Hepatocyte (in vitro differentiated cells): ENCODE data around the gene DRC7. TPM values are rescaled to one million over a fixed set of nuclear protein-coding genes. Genes with fewer than 3 reads are reported as not detected.

Source experiments
- DNase-seq: peaks from one replicate; pipeline ENCODE4 v3.0.0-alpha.2; 2016; ENCODE audit warnings: low spot score
- H2AFZ ChIP-seq: fragments of 200-600 bp; sonication (generic); 2 replicates; pipeline ENCODE4 v1.6.0; 2016; ENCODE audit warnings: antibody characterized with exemption, mild to moderate bottlenecking
- H3K27ac ChIP-seq: fragments of 200-600 bp; sonication (generic); 2 replicates; pipeline ENCODE4 v1.5.1; 2016; ENCODE audit warnings: mild to moderate bottlenecking
- H3K27me3 ChIP-seq: fragments of 200-600 bp; sonication (generic); 2 replicates; pipeline ENCODE4 v1.6.1; 2016
- H3K36me3 ChIP-seq: fragments of 200-600 bp; sonication (generic); replicated peaks from 2 replicates; pipeline ENCODE4 v1.5.1; 2016; ENCODE audit warnings: low read depth; ENCODE audit not compliant: insufficient read depth
- H3K4me1 ChIP-seq: fragments of 200-600 bp; sonication (generic); 2 replicates; pipeline ENCODE4 v1.5.1; 2016; ENCODE audit warnings: mild to moderate bottlenecking, moderate library complexity; ENCODE audit not compliant: insufficient read depth
- H3K4me2 ChIP-seq: fragments of 200-600 bp; sonication (generic); 2 replicates; pipeline ENCODE4 v1.6.0; 2016
- H3K4me3 ChIP-seq: fragments of 200-600 bp; sonication (generic); 2 replicates; pipeline ENCODE4 v1.5.1; 2016; ENCODE audit warnings: mild to moderate bottlenecking
- H3K79me2 ChIP-seq: fragments of 200-600 bp; sonication (generic); 2 replicates; pipeline ENCODE4 v1.6.0; 2017; ENCODE audit warnings: mild to moderate bottlenecking
- H3K9me2 ChIP-seq: fragments of 200-600 bp; sonication (generic); replicated peaks from 2 replicates; pipeline ENCODE4 v1.6.0; 2017; ENCODE audit warnings: mild to moderate bottlenecking; ENCODE audit not compliant: insufficient read depth
- H3K9me3 ChIP-seq: fragments of 200-600 bp; sonication (generic); 2 replicates; pipeline ENCODE4 v1.5.1; 2016; ENCODE audit warnings: low read depth, mild to moderate bottlenecking
- H4K20me1 ChIP-seq: fragments of 200-600 bp; sonication (generic); 2 replicates; pipeline ENCODE4 v1.6.0; 2016; ENCODE audit warnings: mild to moderate bottlenecking; ENCODE audit not compliant: insufficient read depth, poor library complexity, severe bottlenecking
- CTCF ChIP-seq: fragments of 200-600 bp; sonication (generic); IDR thresholded peaks from 2 replicates; pipeline ENCODE4 v1.5.1; 2016; ENCODE audit warnings: antibody characterized with exemption, mild to moderate bottlenecking; ENCODE audit not compliant: poor library complexity
- EZH2 ChIP-seq: fragments of 200-600 bp; sonication (generic); IDR thresholded peaks from 2 replicates; pipeline ENCODE4 v1.6.1; 2016; ENCODE audit warnings: antibody characterized with exemption, mild to moderate bottlenecking, borderline replicate concordance
- EZH2phosphoT487 ChIP-seq: fragments of 200-600 bp; sonication (generic); IDR thresholded peaks from one replicate; pipeline ENCODE4 v1.6.1; 2018; ENCODE audit warnings: antibody characterized with exemption, mild to moderate bottlenecking, low read depth, moderate library complexity; ENCODE audit not compliant: unreplicated experiment, severe bottlenecking
- WGBS: methylation state at CpG from one replicate; pipeline ENCODE4 v1.1.6; 2016; ENCODE audit warnings: low lambda C conversion rate; ENCODE audit errors: missing lambda C conversion rate; 5-methylcytosine and 5-hydroxymethylcytosine counted together
- polyA plus RNA-seq: library from polyadenylated mRNA; unstranded; fragments of >200 nt; fragmentation: Nextera tagmentation; extraction: Ambion mirVana; gene quantifications from 2 replicates; pipeline ENCODE4 v1.2.1, GENCODE V29; 2016
- total RNA-seq: library from RNA; depleted of rRNA; stranded (reverse); fragments of >200 nt; gene quantifications from 2 replicates; pipeline ENCODE4 v1.2.3, GENCODE V29; 2014

Gene DRC7
- total and polyA plus RNA-seq, 2 experiments from 2014 or later, result 0.27 to 0.93 TPM

GRCh38 chr16:57770361-57770760, 75.8 kb downstream of the DRC7 start:
- Histone ChIP-seq H3K4me1 (no peaks in the 10 kb centered on the region), H3K4me3 (no peak overlapping the region), H4K20me1 (no peaks in the 10 kb centered on the region), H3K27me3 (no peaks in the 10 kb centered on the region), H2AFZ (no peak overlapping the region), H3K36me3 (no peaks in the 10 kb centered on the region), H3K4me2 (no peak overlapping the region), H3K9me3 (no peaks in the 10 kb centered on the region), H3K9me2 (no peaks in the 10 kb centered on the region), H3K79me2 (no peaks in the 10 kb centered on the region), H3K27ac (no peak overlapping the region)
- WGBS, result 95% methylated on average over 15 of the region's 15 CpGs
- no peak for TF ChIP-seq EZH2phosphoT487
- no peak for TF ChIP-seq CTCF
- TF ChIP-seq EZH2, result no peak
- DNase-seq, result no peak

- H2AFZ ChIP-seq, result no peak overlapping the region
- H3K79me2 ChIP-seq, result no peaks in the 10 kb centered on the region
- no peaks in the 10 kb centered on the region for H4K20me1 ChIP-seq
- no peaks in the 10 kb centered on the region for H3K36me3 ChIP-seq
- H3K4me1 ChIP-seq, result no peaks in the 10 kb centered on the region
- no peak for DNase-seq
- 96% methylated on average over 24 of the region's 26 CpGs for WGBS
- H3K9me3 ChIP-seq, result no peaks in the 10 kb centered on the region
- no peaks in the 10 kb centered on the region for H3K27me3 ChIP-seq
- TF ChIP-seq EZH2phosphoT487, result no peak
- no peak for TF ChIP-seq CTCF
- no peak for TF ChIP-seq EZH2
- no peak overlapping the region for H3K4me3 ChIP-seq
- no peaks in the 10 kb centered on the region for H3K9me2 ChIP-seq
- no peak overlapping the region for H3K27ac ChIP-seq
- H3K4me2 ChIP-seq, result no peak overlapping the region
Observed at GRCh38 chr16:57771141-57771785, 76.7 kb downstream of the DRC7 start.

- H3K4me2 ChIP-seq, result no peak overlapping the region
- no peaks in the 10 kb centered on the region for H3K9me2 ChIP-seq
- H3K27ac ChIP-seq, result no peak overlapping the region
- TF ChIP-seq EZH2 (no peak), EZH2phosphoT487 (no peak), CTCF (no peak)
- no peak overlapping the region for H2AFZ ChIP-seq
- 83% methylated on average over 11 of the region's 11 CpGs for WGBS
- no peak overlapping the region for H3K4me3 ChIP-seq
- no peaks in the 10 kb centered on the region for H3K79me2 ChIP-seq
- H3K27me3 ChIP-seq, result no peaks in the 10 kb centered on the region
- no peaks in the 10 kb centered on the region for H3K9me3 ChIP-seq
- no peaks in the 10 kb centered on the region for H3K4me1 ChIP-seq
- no peaks in the 10 kb centered on the region for H4K20me1 ChIP-seq
- no peaks in the 10 kb centered on the region for H3K36me3 ChIP-seq
- no peak for DNase-seq
Observed at GRCh38 chr16:57773019-57773418, 78.4 kb downstream of the DRC7 start.
